GM12864 (cell line): ENCODE measurements around the gene GMDS.

Source experiments
- DNase-seq: peaks from one replicate; pipeline ENCODE4 v3.0.0-alpha.2; 2011; ENCODE audit warnings: low read depth
- H3K4me3 ChIP-seq: 2 replicates; pipeline ENCODE4 v1.5.1; 2011; ENCODE audit warnings: mild to moderate bottlenecking, low read depth, low read length, control low read depth
- CTCF ChIP-seq: IDR thresholded peaks from 2 replicates; pipeline ENCODE4 v1.5.1; 2011; ENCODE audit warnings: low read depth, mild to moderate bottlenecking, moderate library complexity, low read length, control low read depth, inconsistent platforms; ENCODE audit errors: missing control alignments

GMDS gene

DNA sequence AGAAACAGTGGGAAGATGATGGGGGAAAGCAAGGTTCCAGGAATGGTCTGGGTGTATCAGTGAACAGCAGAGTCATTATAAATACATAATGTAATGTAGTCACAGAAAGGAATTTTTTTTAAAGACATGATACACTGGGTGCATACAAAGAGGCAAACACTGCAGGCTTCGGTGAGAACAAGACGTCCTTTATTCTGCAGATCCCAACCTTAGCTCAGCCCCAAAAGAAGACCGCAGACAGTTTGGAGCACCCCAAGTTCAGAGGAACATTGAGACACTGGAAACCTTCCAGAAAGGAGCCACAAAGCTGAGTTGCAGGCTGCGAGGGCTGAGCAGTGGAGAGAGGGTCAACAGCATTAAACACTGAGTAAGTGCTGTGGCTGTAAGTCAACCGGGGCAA is 666.3 kb downstream of the GMDS start:
- no peak for TF ChIP-seq CTCF
- H3K4me3 ChIP-seq = no peak overlapping the region
- no peak for DNase-seq

DNA sequence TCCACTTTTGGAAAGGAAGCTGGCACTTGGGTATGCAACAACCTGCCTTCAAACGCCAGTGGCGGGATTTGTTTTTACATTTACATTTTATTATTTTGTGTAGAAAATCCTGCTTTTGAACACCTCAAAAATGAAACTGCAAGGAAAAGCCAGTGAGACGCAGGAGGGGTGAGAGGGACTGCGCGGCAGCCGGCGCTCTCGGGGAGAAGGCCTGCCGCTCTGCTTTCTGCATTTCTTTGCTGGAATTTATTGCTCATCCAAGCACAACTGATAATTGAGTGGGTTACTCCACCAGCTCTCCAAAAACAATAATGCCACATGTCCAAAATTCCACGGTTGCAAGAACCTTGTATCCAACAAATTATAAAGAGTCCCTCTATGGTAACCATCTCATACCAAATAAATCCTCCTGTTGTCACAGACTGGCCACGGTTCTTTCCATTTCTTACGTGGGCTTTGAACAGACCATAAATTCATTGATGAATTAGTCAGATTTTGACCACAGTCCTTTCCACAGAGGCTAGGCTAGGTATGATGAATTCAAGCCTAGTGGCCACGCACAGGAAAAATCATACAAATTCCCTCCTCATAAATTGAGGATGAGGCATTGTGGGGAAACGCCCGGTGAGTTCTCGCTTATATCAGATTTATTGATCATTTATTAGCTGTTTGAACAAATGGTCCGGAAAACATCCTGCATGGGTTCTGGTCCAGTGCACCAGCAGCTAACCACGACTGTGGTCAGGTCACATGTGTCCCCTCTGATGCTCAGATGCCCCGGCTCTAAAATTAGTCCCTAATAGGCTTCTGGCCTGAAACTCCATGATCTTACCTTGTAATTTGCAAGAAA is 667.3 kb downstream of the GMDS start:
- no peak for DNase-seq
- no peak for TF ChIP-seq CTCF
- no peak overlapping the region for H3K4me3 ChIP-seq

DNA sequence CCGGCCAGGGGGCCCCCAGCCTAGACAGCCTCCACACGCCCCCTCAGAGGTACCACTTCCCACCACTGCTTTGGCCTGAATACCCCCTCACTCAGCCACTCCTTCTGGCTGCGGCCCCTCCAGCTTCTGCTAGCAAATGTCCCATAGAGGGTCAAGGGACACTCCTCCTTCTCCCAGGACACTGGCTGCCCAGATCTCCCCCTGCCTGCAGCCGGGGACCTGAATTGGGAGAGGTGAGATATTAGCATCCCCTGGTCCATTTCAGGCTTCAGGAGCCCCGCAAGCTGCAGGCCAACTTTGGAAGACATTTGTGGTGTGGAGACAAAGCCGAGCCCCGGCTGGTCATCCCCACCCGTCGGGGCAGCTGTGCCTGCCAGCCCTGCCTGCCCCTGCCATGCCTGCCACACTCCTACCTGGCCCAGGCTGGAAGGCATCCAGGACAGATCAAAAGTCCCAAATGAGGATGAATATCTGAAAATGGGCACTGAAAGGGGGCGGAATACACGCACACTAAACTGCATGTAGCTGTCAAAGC is 668.2 kb downstream of the GMDS start:
- TF ChIP-seq CTCF = no peak
- no peak overlapping the region for H3K4me3 ChIP-seq
- no peak for DNase-seq

- H3K4me3 ChIP-seq = no peak overlapping the region
- no peak for DNase-seq
- TF ChIP-seq CTCF = no peak
Measured at GRCh38 chr6:1576711-1577110, 668.7 kb downstream of the GMDS start.

DNA sequence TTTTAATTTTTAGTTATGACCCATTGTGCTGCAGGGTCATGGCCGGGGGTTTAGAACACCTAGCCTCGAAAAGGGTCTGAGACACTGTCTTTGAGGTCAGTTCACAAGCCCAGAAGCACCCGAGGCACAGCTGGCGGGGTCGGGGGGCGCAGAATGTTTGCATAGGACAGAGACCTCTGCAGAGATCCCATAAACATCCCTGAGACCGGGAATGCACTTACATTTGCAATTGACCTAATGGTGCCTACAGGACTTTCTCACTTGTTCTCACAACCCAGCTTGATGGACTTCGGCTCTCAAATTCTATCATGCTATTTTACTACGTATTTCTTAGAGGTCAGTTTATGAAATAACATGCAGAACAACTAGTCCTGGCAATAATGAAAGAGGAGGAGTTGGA is 669.2 kb downstream of the GMDS start:
- TF ChIP-seq CTCF = no peak
- no peak for DNase-seq
- no peak overlapping the region for H3K4me3 ChIP-seq

DNA sequence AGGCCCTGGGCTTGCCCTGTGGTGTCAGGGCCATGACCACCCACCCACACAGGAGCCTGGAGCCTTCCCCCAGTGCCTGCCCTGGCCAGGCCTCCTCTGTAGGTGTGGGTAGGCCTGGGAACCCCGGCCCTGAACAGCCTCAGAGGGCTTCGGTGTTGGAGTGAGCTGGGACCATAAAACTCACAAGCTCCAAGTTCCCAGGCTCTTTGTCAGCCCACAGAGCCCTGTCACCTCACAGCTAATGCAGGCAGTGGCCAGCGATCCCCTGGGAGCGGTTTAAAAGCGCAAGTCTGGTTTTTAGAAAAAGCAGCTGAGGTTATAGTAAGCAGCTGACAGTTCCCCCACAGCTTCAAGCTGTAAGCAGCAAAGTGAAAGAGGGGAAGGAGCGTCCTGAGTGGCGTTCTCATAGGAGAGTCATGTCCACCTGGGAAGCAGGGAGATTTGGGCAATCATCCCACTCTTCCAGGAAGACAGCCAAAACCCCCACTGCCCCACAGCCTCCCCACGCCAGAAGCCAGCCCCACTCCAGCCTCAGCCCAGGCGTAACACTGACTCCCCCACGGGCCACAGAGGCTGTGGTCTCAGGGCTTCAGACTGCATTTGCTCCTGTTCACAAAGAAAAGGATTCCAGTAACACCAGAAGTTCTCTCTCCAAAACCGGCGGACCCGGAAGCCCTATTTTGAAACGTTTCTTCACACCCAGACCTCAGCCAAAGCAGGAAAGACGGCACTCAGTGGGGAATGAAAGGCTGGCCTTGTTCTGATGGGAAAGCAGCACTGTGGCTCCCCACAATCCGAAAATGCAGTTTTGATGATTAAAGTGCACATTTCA is 670.0 kb downstream of the GMDS start:
- no peak overlapping the region for H3K4me3 ChIP-seq
- no peak for TF ChIP-seq CTCF
- DNase-seq = no peak
